ENCODE measurements around the gene MFN1.

MFN1 gene

GRCh38 chr3:179428876-179429548 is 81.5 kb downstream of the MFN1 start:
- DNase-seq = no peak
- Histone ChIP-seq H3K36me3 (no peaks in the 10 kb centered on the region), H3K9me3 (ENCODE audit: severe bottlenecking) (no peaks in the 10 kb centered on the region), H3K4me3 (ENCODE audit: low read depth, low read length) (no peak overlapping the region), H3K27ac (no peak overlapping the region), H3K27me3 (ENCODE audit: insufficient read depth, low read depth, severe bottlenecking) (no peaks in the 10 kb centered on the region)
- TF ChIP-seq CTCF (IDR thresholded peaks at IDR 0.05; ENCODE audit: low read depth, low read length) = no peak

- no peak for TF ChIP-seq CTCF (IDR thresholded peaks at IDR 0.05; ENCODE audit: low read depth, low read length)
- Histone ChIP-seq H3K27ac (no peak overlapping the region), H3K36me3 (no peaks in the 10 kb centered on the region), H3K9me3 (ENCODE audit: severe bottlenecking) (no peaks in the 10 kb centered on the region), H3K27me3 (ENCODE audit: insufficient read depth, low read depth, severe bottlenecking) (no peaks in the 10 kb centered on the region), H3K4me3 (ENCODE audit: low read depth, low read length) (no peak overlapping the region)
- no peak for DNase-seq
Measured at GRCh38 chr3:179430277-179430870, 82.9 kb downstream of the MFN1 start.

GRCh38 chr3:179432021-179432420 is 84.5 kb downstream of the MFN1 start:
- no peak for DNase-seq
- H3K36me3 ChIP-seq = no peaks in the 10 kb centered on the region
- no peaks in the 10 kb centered on the region for H3K9me3 ChIP-seq (ENCODE audit: severe bottlenecking)
- H3K27ac ChIP-seq = no peak overlapping the region
- TF ChIP-seq CTCF (IDR thresholded peaks at IDR 0.05; ENCODE audit: low read depth, low read length) = no peak
- no peak overlapping the region for H3K4me3 ChIP-seq (ENCODE audit: low read depth, low read length)
- no peaks in the 10 kb centered on the region for H3K27me3 ChIP-seq (ENCODE audit: insufficient read depth, low read depth, severe bottlenecking)

- no peaks in the 10 kb centered on the region for H3K9me3 ChIP-seq (ENCODE audit: severe bottlenecking)
- H3K36me3 ChIP-seq = no peaks in the 10 kb centered on the region
- H3K27me3 ChIP-seq (ENCODE audit: insufficient read depth, low read depth, severe bottlenecking) = no peaks in the 10 kb centered on the region
- no peak overlapping the region for H3K27ac ChIP-seq
- DNase-seq = no peak
- TF ChIP-seq CTCF (IDR thresholded peaks at IDR 0.05; ENCODE audit: low read depth, low read length) = no peak
- no peak overlapping the region for H3K4me3 ChIP-seq (ENCODE audit: low read depth, low read length)
Measured at GRCh38 chr3:179432451-179432850, 84.9 kb downstream of the MFN1 start.

GRCh38 chr3:179436517-179436916 is 89.0 kb downstream of the MFN1 start:
- no peak for TF ChIP-seq CTCF (IDR thresholded peaks at IDR 0.05; ENCODE audit: low read depth, low read length)
- Histone ChIP-seq H3K27ac (no peak overlapping the region), H3K4me3 (ENCODE audit: low read depth, low read length) (no peak overlapping the region), H3K27me3 (ENCODE audit: insufficient read depth, low read depth, severe bottlenecking) (no peaks in the 10 kb centered on the region), H3K36me3 (no peaks in the 10 kb centered on the region), H3K9me3 (ENCODE audit: severe bottlenecking) (no peaks in the 10 kb centered on the region)
- no peak for DNase-seq

GRCh38 chr3:179438841-179439240 is 91.3 kb downstream of the MFN1 start:
- TF ChIP-seq CTCF (IDR thresholded peaks at IDR 0.05; ENCODE audit: low read depth, low read length) = no peak
- no peaks in the 10 kb centered on the region for H3K9me3 ChIP-seq (ENCODE audit: severe bottlenecking)
- no peak for DNase-seq
- H3K36me3 ChIP-seq = no peaks in the 10 kb centered on the region
- H3K4me3 ChIP-seq (ENCODE audit: low read depth, low read length) = no peak overlapping the region
- H3K27me3 ChIP-seq (ENCODE audit: insufficient read depth, low read depth, severe bottlenecking) = no peaks in the 10 kb centered on the region
- H3K27ac ChIP-seq = no peak overlapping the region
